DOHH2 (cell line): ENCODE data around the gene MED10.

Source experiments
- H3F3A ChIP-seq: fragments of 200-600 bp; sonication (generic), shearing (Covaris generic); 2 replicates; pipeline ENCODE4 v1.6.0; 2016; ENCODE audit warnings: antibody characterized with exemption, mild to moderate bottlenecking; ENCODE audit not compliant: control insufficient read depth, insufficient read depth
- H3K27ac ChIP-seq: fragments of 200-600 bp; sonication (generic); 2 replicates; pipeline ENCODE4 v1.5.1; 2014; ENCODE audit warnings: low read depth, mild to moderate bottlenecking, low read length, moderate library complexity
- H3K27me3 ChIP-seq: fragments of 200-600 bp; sonication (generic); 2 replicates; pipeline ENCODE4 v1.6.1; 2014; ENCODE audit warnings: mild to moderate bottlenecking, low read length, mixed read lengths; ENCODE audit not compliant: control insufficient read depth
- H3K36me3 ChIP-seq: fragments of 200-600 bp; sonication (generic); 2 replicates; pipeline ENCODE4 v1.6.1; 2014; ENCODE audit warnings: mild to moderate bottlenecking, low read length, moderate library complexity, mixed read lengths; ENCODE audit not compliant: control insufficient read depth
- H3K4me1 ChIP-seq: fragments of 200-600 bp; sonication (generic); 2 replicates; pipeline ENCODE4 v1.6.1; 2014; ENCODE audit warnings: mild to moderate bottlenecking, low read length, mixed read lengths; ENCODE audit not compliant: control insufficient read depth
- H3K4me2 ChIP-seq: fragments of 200-600 bp; sonication (generic); 2 replicates; pipeline ENCODE4 v1.6.0; 2014; ENCODE audit warnings: mild to moderate bottlenecking, low read length, moderate library complexity
- H3K4me3 ChIP-seq: fragments of 200-600 bp; sonication (generic); 2 replicates; pipeline ENCODE4 v1.5.1; 2014; ENCODE audit warnings: mild to moderate bottlenecking, low read length, mixed read lengths
- H3K79me2 ChIP-seq: fragments of 200-600 bp; sonication (generic); 2 replicates; pipeline ENCODE4 v1.6.1; 2014; ENCODE audit warnings: mild to moderate bottlenecking, low read length, mixed read lengths; ENCODE audit not compliant: control insufficient read depth
- H3K9me2 ChIP-seq: fragments of 200-600 bp; sonication (generic); replicated peaks from 2 replicates; pipeline ENCODE4 v1.6.1; 2014; ENCODE audit warnings: mild to moderate bottlenecking, low read length, mixed read lengths; ENCODE audit not compliant: control insufficient read depth
- H3K9me3 ChIP-seq: fragments of 200-600 bp; sonication (generic); 2 replicates; pipeline ENCODE4 v1.6.1; 2014; ENCODE audit warnings: antibody characterized with exemption, low read length, mixed read lengths; ENCODE audit not compliant: control insufficient read depth, insufficient read depth
- H4K20me1 ChIP-seq: fragments of 200-600 bp; sonication (generic); 2 replicates; pipeline ENCODE4 v1.6.0; 2014; ENCODE audit warnings: low read depth, mild to moderate bottlenecking, antibody characterized with exemption, low read length, moderate library complexity; ENCODE audit not compliant: control insufficient read depth, insufficient read depth
- EZH2phosphoT487 ChIP-seq: fragments of 200-600 bp; sonication (generic); IDR thresholded peaks from 2 replicates; pipeline ENCODE4 v1.6.1; 2017; ENCODE audit warnings: borderline replicate concordance, mild to moderate bottlenecking, antibody characterized with exemption, low read length, moderate library complexity, mixed read lengths
- TF ChIP-seq, protein P1 (sequence below): fragments of 200-600 bp; sonication (generic); IDR thresholded peaks from one replicate; pipeline ENCODE4 v1.5.1; 2014; ENCODE audit warnings: antibody characterized with exemption, mild to moderate bottlenecking, low read depth, low read length; ENCODE audit not compliant: poor library complexity, severe bottlenecking

The MED10 gene

DNA sequence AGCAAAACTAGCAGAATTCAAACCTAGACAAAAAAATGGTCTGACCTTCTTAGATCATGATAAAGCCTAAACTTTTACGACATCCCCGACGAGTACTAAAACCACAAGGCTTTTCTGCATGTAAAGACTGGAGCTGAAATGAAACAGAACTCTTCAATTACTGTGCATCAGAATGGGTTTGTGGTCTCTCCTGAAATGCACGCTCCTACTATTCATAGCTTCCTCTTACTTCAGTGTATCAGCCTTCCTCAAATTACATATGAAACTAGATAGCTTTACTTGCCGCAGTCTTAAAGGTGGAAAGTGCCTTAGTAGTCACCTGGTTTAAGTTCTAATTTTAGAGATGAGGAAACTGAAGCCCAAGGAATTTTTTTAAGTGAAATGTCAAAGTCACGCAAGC lies 24.6 kb upstream of the MED10 start:
- no peaks in the 10 kb centered on the region for H3K36me3 ChIP-seq
- H3F3A ChIP-seq, result no peaks in the 10 kb centered on the region
- H3K4me1 ChIP-seq, result no peaks in the 10 kb centered on the region
- no peak overlapping the region for H3K4me2 ChIP-seq
- TF ChIP-seq, protein P1, sequence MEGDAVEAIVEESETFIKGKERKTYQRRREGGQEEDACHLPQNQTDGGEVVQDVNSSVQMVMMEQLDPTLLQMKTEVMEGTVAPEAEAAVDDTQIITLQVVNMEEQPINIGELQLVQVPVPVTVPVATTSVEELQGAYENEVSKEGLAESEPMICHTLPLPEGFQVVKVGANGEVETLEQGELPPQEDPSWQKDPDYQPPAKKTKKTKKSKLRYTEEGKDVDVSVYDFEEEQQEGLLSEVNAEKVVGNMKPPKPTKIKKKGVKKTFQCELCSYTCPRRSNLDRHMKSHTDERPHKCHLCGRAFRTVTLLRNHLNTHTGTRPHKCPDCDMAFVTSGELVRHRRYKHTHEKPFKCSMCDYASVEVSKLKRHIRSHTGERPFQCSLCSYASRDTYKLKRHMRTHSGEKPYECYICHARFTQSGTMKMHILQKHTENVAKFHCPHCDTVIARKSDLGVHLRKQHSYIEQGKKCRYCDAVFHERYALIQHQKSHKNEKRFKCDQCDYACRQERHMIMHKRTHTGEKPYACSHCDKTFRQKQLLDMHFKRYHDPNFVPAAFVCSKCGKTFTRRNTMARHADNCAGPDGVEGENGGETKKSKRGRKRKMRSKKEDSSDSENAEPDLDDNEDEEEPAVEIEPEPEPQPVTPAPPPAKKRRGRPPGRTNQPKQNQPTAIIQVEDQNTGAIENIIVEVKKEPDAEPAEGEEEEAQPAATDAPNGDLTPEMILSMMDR, result no peak
- TF ChIP-seq EZH2phosphoT487, result no peak
- no peaks in the 10 kb centered on the region for H3K79me2 ChIP-seq
- H3K27ac ChIP-seq, result no peak overlapping the region
- no peaks in the 10 kb centered on the region for H3K9me2 ChIP-seq
- no peaks in the 10 kb centered on the region for H3K9me3 ChIP-seq
- H4K20me1 ChIP-seq, result no peaks in the 10 kb centered on the region
- peaks cover 11% of the 10 kb centered on the region; the same call in 1 of the 2 replicates for H3K27me3 ChIP-seq
- no peak overlapping the region for H3K4me3 ChIP-seq

- H3K79me2 ChIP-seq, result no peaks in the 10 kb centered on the region
- no peaks in the 10 kb centered on the region for H3K9me3 ChIP-seq
- no peaks in the 10 kb centered on the region for H3K9me2 ChIP-seq
- H3F3A ChIP-seq, result no peaks in the 10 kb centered on the region
- no peaks in the 10 kb centered on the region for H4K20me1 ChIP-seq
- H3K4me1 ChIP-seq, result no peaks in the 10 kb centered on the region
- peaks cover 11% of the 10 kb centered on the region; the same call in 1 of the 2 replicates for H3K27me3 ChIP-seq
- no peaks in the 10 kb centered on the region for H3K36me3 ChIP-seq
- no peak overlapping the region for H3K4me2 ChIP-seq
- H3K27ac ChIP-seq, result no peak overlapping the region
- no peak for TF ChIP-seq EZH2phosphoT487
- TF ChIP-seq, protein P1, result no peak
- no peak overlapping the region for H3K4me3 ChIP-seq
Observed at GRCh38 chr5:6401410-6401809, 23.1 kb upstream of the MED10 start.

DNA sequence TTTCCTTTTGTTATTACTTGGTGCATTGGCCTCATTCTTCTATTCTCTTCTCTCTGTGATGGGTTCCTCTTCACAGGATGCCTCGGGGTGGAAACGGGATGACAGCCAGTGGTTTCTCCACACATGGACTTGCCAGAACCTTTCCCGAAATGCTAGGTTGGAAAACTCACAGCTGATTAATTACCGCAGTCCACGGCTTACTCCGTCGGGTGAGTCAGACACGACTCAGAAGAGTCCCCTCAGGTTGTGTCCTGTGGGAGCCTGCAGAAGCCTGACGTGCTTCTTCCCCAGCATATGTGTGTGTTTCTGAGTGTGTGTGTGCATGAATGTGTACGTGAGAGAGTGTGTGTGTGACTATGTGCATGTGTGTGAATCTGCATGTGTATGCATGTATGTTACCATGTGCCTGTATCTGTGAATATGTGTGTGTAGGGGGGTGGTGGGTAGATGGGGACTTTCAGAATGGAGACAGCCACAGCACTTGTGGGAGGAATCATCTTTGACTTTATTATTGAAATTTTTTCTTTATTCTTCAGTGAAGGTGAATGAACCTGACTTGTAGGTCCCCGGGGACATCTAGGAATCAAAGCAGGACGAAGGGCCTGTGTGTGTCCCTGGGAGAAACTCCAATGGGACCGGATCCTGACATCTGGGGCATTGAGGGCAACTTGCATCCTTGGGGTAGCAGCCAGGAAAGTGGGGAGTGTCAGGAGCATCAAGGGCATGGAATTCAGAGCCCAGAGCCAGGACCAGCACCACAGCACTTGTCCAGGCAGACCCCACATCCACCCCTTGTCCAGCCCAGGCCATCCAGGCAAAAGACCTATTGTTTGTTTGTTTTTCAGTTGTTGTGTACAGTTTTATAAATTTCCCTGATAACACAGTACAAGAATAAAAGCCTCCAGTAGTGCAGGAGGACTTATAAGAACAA lies 21.9 kb upstream of the MED10 start:
- Histone ChIP-seq H3K4me1 (no peaks in the 10 kb centered on the region), H3K9me2 (no peaks in the 10 kb centered on the region), H3K27me3 (peaks cover 11% of the 10 kb centered on the region; the same call in 1 of the 2 replicates), H3K27ac (no peak overlapping the region), H3K36me3 (no peaks in the 10 kb centered on the region), H3K79me2 (no peaks in the 10 kb centered on the region), H3K9me3 (no peaks in the 10 kb centered on the region), H4K20me1 (no peaks in the 10 kb centered on the region), H3K4me3 (no peak overlapping the region), H3F3A (no peaks in the 10 kb centered on the region), H3K4me2 (no peak overlapping the region)
- TF ChIP-seq EZH2phosphoT487, result no peak
- TF ChIP-seq, protein P1, result no peak
